IMR-90 (cell line): ENCODE measurements around the gene CPLX4. TPM values are rescaled to one million over a fixed set of nuclear protein-coding genes. Genes with fewer than 3 reads are reported as not detected.

Source experiments
- ATAC-seq: fragments of 200-7000 bp; cut with Tn5 transposase; 2 replicates; pipeline ENCODE4 v1.9.1; 2020; ENCODE audit warnings: low read depth, mild to moderate bottlenecking, moderate library complexity
- BruUV-seq: library from RNA; stranded (reverse); fragments of 400-500 nt; replicated peaks from 2 replicates; lab custom pipeline; 2021; lab: Mats Ljungman, UMichigan
- CTCF ChIA-PET: fragments of 300-600 bp; formaldehyde crosslinking; extraction: SDS; loops from one replicate; lab custom pipeline; 2021; ENCODE audit warnings: antibody characterized with exemption; lab: Yijun Ruan, JAX
- POLR2A ChIA-PET: fragments of 300-600 bp; sonication (Branson Sonifier 250); formaldehyde crosslinking; loops from one replicate; lab custom pipeline; 2022; ENCODE audit warnings: antibody characterized with exemption; ENCODE audit not compliant: unreplicated experiment; lab: Charles Lee
- DNase-seq: peaks from one replicate; pipeline ENCODE4 v3.0.0; 2013
- H2AFZ ChIP-seq: replicated peaks from 2 replicates; pipeline ENCODE3; 2013; ENCODE audit warnings: low read length, mild to moderate bottlenecking; ENCODE audit not compliant: poor library complexity
- H2AK5ac ChIP-seq: 2 replicates; pipeline ENCODE4 v1.6.1; 2013; ENCODE audit warnings: low read depth, low read length, inconsistent platforms
- H2AK9ac ChIP-seq: replicated peaks from 2 replicates; pipeline ENCODE3; 2013; ENCODE audit warnings: mild to moderate bottlenecking, low read depth, low read length, moderate library complexity; ENCODE audit not compliant: poor library complexity
- H2BK120ac ChIP-seq: 2 replicates; pipeline ENCODE4 v1.6.1; 2013; ENCODE audit warnings: low read depth, low read length, inconsistent platforms
- H2BK15ac ChIP-seq: 3 replicates; pipeline ENCODE4 v1.6.1; 2013; ENCODE audit warnings: low read depth, low read length, inconsistent platforms
- H2BK20ac ChIP-seq: 2 replicates; pipeline ENCODE4 v1.6.1; 2013; ENCODE audit warnings: low read depth, mild to moderate bottlenecking, inconsistent platforms, low read length, moderate library complexity
- H2BK5ac ChIP-seq: 2 replicates; pipeline ENCODE4 v1.6.1; 2013; ENCODE audit warnings: mild to moderate bottlenecking, low read depth, low read length, inconsistent platforms; ENCODE audit not compliant: poor library complexity, severe bottlenecking
- H3K14ac ChIP-seq: replicated peaks from 2 replicates; pipeline ENCODE4 v1.6.1; 2013; ENCODE audit warnings: low read depth, low read length, inconsistent platforms
- H3K18ac ChIP-seq: 2 replicates; pipeline ENCODE4 v1.6.1; 2013; ENCODE audit warnings: low read depth, low read length, control low read depth
- H3K23ac ChIP-seq: 2 replicates; pipeline ENCODE4 v1.6.1; 2013; ENCODE audit warnings: low read depth, low read length, inconsistent platforms
- H3K27ac ChIP-seq: 2 replicates; pipeline ENCODE4 v1.5.1; 2013; ENCODE audit warnings: mild to moderate bottlenecking, control low read depth, low read length; ENCODE audit not compliant: insufficient read depth
- H3K27me3 ChIP-seq: 2 replicates; pipeline ENCODE4 v1.6.1; 2013; ENCODE audit warnings: low read length; ENCODE audit not compliant: control insufficient read depth, insufficient read depth
- H3K36me3 ChIP-seq: 2 replicates; pipeline ENCODE4 v1.6.1; 2013; ENCODE audit warnings: low read length, mixed read lengths; ENCODE audit not compliant: control insufficient read depth, insufficient read depth
- H3K4ac ChIP-seq: 2 replicates; pipeline ENCODE4 v1.6.1; 2013; ENCODE audit warnings: low read depth, low read length, inconsistent platforms
- H3K4me1 ChIP-seq: 2 replicates; pipeline ENCODE4 v1.6.1; 2013; ENCODE audit warnings: low read length, mixed read lengths; ENCODE audit not compliant: control insufficient read depth, insufficient read depth
- H3K4me2 ChIP-seq: 2 replicates; pipeline ENCODE4 v1.6.1; 2013; ENCODE audit warnings: low read depth, mild to moderate bottlenecking, control low read depth, low read length, moderate library complexity
- H3K4me3 ChIP-seq: 2 replicates; pipeline ENCODE4 v1.5.1; 2013; ENCODE audit warnings: low read depth, mild to moderate bottlenecking, control low read depth, low read length, moderate library complexity; ENCODE audit not compliant: insufficient read depth
- H3K56ac ChIP-seq: 2 replicates; pipeline ENCODE4 v1.6.1; 2013; ENCODE audit warnings: low read length, inconsistent platforms; ENCODE audit not compliant: insufficient read depth; ENCODE audit errors: extremely low read depth
- H3K79me1 ChIP-seq, 2 experiments: 2 replicates each; pipeline ENCODE4 v1.6.1; 2013; ENCODE audit warnings: low read length in 2 of 2, inconsistent platforms in 1 of 2, low read depth in 1 of 2
- H3K9ac ChIP-seq: 2 replicates; pipeline ENCODE4 v1.6.1; 2013; ENCODE audit warnings: low read depth, low read length, control low read depth
- H3K9me1 ChIP-seq: 2 replicates; pipeline ENCODE4 v1.6.1; 2013; ENCODE audit warnings: low read length, inconsistent platforms; ENCODE audit not compliant: insufficient read depth
- H3K9me3 ChIP-seq: 2 replicates; pipeline ENCODE4 v1.6.1; 2013; ENCODE audit warnings: low read length; ENCODE audit not compliant: control insufficient read depth, insufficient read depth
- H4K20me1 ChIP-seq: 2 replicates; pipeline ENCODE4 v1.6.1; 2013; ENCODE audit warnings: low read length, inconsistent platforms; ENCODE audit not compliant: insufficient read depth
- H4K5ac ChIP-seq: 2 replicates; pipeline ENCODE4 v1.6.1; 2013; ENCODE audit warnings: mild to moderate bottlenecking, low read depth, low read length, control low read depth
- H4K8ac ChIP-seq, 2 experiments: 2 replicates each; pipeline ENCODE4 v1.6.1; 2013; ENCODE audit warnings: low read depth in 2 of 2, low read length in 2 of 2, control low read depth in 1 of 2, inconsistent platforms in 1 of 2
- H4K91ac ChIP-seq: 2 replicates; pipeline ENCODE4 v1.6.1; 2013; ENCODE audit warnings: low read depth, low read length, inconsistent platforms; ENCODE audit not compliant: insufficient read depth
- BHLHE40 ChIP-seq: fragments of 150-350 bp; IDR thresholded peaks from 2 replicates; pipeline ENCODE4 v1.6.1; 2016; ENCODE audit warnings: mild to moderate bottlenecking, low read depth, low read length
- CEBPB ChIP-seq: IDR thresholded peaks from 2 replicates; pipeline ENCODE4 v1.6.1; 2012; ENCODE audit warnings: low read depth, low read length, improper control_type of control experiment
- CTCF ChIP-seq: conservative IDR thresholded peaks from 2 replicates; pipeline ENCODE4 v1.5.1; 2012; ENCODE audit warnings: mild to moderate bottlenecking, low read depth, low read length, improper control_type of control experiment
- ELK1 ChIP-seq: fragments of 150-350 bp; IDR thresholded peaks from 2 replicates; pipeline ENCODE4 v1.6.1; 2016; ENCODE audit warnings: low read depth, mild to moderate bottlenecking, low read length, moderate library complexity, borderline replicate concordance
- FOS ChIP-seq: fragments of 150-350 bp; IDR thresholded peaks from 2 replicates; pipeline ENCODE4 v1.6.1; 2016; ENCODE audit warnings: low read depth, low read length
- MAFK ChIP-seq: IDR thresholded peaks from 2 replicates; pipeline ENCODE4 v1.6.1; 2012; ENCODE audit warnings: low read depth, low read length, improper control_type of control experiment
- MAZ ChIP-seq: IDR thresholded peaks from 2 replicates; pipeline ENCODE4 v1.6.1; 2012; ENCODE audit warnings: low read depth, mild to moderate bottlenecking, low read length, improper control_type of control experiment, moderate library complexity, borderline replicate concordance
- MXI1 ChIP-seq: IDR thresholded peaks from 2 replicates; pipeline ENCODE4 v1.6.1; 2012; ENCODE audit warnings: low read depth, mild to moderate bottlenecking, low read length, moderate library complexity, borderline replicate concordance
- NFE2L2 ChIP-seq: fragments of 150-350 bp; IDR thresholded peaks from 2 replicates; pipeline ENCODE4 v1.6.1; 2016; ENCODE audit warnings: low read depth, mild to moderate bottlenecking, low read length
- POLR2A ChIP-seq: IDR thresholded peaks from 2 replicates; pipeline ENCODE4 v1.6.1; 2012; ENCODE audit warnings: mild to moderate bottlenecking, low read depth, low read length
- RAD21 ChIP-seq: IDR thresholded peaks from 2 replicates; pipeline ENCODE4 v1.6.1; 2012; ENCODE audit warnings: low read length, improper control_type of control experiment
- RCOR1 ChIP-seq: IDR thresholded peaks from 2 replicates; pipeline ENCODE4 v1.6.1; 2012; ENCODE audit warnings: mild to moderate bottlenecking, low read length, improper control_type of control experiment; ENCODE audit not compliant: insufficient replicate concordance
- RFX5 ChIP-seq: IDR thresholded peaks from 2 replicates; pipeline ENCODE4 v1.8.0; 2012; ENCODE audit warnings: low read depth, mild to moderate bottlenecking, low read length, moderate library complexity
- SMC3 ChIP-seq: fragments of 150-350 bp; IDR thresholded peaks from 2 replicates; pipeline ENCODE4 v1.6.1; 2016; ENCODE audit warnings: low read depth, mild to moderate bottlenecking, antibody characterized with exemption, low read length, moderate library complexity
- WGBS, 2 experiments: methylation state at CpG; one replicate each; pipeline versions ENCODE4 v1.1.5 to v1.1.7; 2013; ENCODE audit warnings: missing lambda C conversion rate in 2 of 2; ENCODE audit not compliant: insufficient read length in 1 of 2; ENCODE audit errors: extremely low coverage in 2 of 2; 5-methylcytosine and 5-hydroxymethylcytosine counted together
- dilution Hi-C: fragments of 300-500 bp; cut with HindIII; formaldehyde crosslinking; loops from one replicate; pipeline ENCODE4 v1.14.3; 2018; ENCODE audit warnings: low sequenced_read_pairs; ENCODE audit not compliant: unreplicated experiment
- in situ Hi-C: fragments of 300-500 bp; cut with MboI; formaldehyde crosslinking; loops from 3 replicates; pipeline ENCODE4 v1.14.3; 2019; ENCODE audit warnings: low sequenced_read_pairs, inconsistent platforms, mixed read lengths
- intact Hi-C: fragments of 100-400 bp; cut with micrococcal nuclease; formaldehyde crosslinking; loops from 2 replicates; pipeline ENCODE4 v1.10.0; 2022
- polyA plus RNA-seq, 3 experiments: library from polyadenylated mRNA; depleted of rRNA; stranded (reverse); fragments of >200 nt; gene quantifications; 2 replicates each; pipeline ENCODE4 v1.2.3, GENCODE V29; 2012; ENCODE audit warnings: low replicate concordance in 1 of 3
- total RNA-seq: library from RNA; depleted of rRNA; stranded (reverse); fragments of >200 nt; gene quantifications from 2 replicates; pipeline ENCODE4 v1.2.3, GENCODE V29; 2012
- TF ChIP-seq, protein P1 (sequence below): fragments of 150-350 bp; IDR thresholded peaks from 2 replicates; pipeline ENCODE4 v1.6.1; 2017; ENCODE audit warnings: mild to moderate bottlenecking, antibody characterized with exemption, low read length, low read depth

CPLX4 gene
- total and polyA plus RNA-seq, 2 of the 4 experiments (the other 2 are of a cell fraction): not detected

DNA sequence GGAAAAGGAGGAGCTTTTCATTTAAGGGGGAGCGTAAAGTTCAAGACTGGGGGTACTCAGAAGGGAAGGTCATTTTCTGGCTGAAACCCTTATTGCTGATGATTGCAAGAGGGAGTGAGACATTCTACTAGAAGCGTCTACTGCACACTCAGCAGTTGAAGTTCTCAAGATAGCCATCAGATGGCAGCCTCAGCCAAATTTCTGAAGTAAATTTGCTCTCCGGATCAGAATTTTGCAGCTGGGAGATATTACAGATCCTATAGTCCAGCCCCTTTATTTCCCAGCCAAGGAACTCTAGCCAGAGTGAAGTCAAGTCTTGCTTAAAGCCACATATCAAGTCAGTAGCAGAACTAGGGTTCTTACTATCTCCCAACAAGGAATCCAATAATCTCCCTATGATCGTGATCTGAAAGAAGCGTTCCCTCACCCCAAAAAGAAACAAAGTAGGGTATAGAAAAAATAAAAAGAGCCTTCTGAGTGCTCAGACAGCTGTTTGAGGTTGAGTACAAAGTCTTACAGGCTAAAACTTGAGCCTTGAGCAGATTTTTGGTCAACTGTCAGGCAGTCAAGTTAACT lies 69.2 kb downstream of the CPLX4 start:
- Histone ChIP-seq H3K56ac (no peak overlapping the region), H4K8ac (no peak overlapping the region), H3K9me3 (no peaks in the 10 kb centered on the region), H4K20me1 (no peaks in the 10 kb centered on the region), H2BK120ac (no peak overlapping the region), H3K27me3 (peaks cover 20% of the 10 kb centered on the region), H3K23ac (no peak overlapping the region), H2BK5ac (no peak overlapping the region), H3K79me1 (no peaks in the 10 kb centered on the region), H3K9ac (no peak overlapping the region), H3K9me1 (no peaks in the 10 kb centered on the region), H3K4me3 (no peak overlapping the region), H3K27ac (no peak overlapping the region), H4K5ac (no peak overlapping the region), H3K18ac (no peak overlapping the region), H2BK15ac (no peak overlapping the region), H2AK5ac (no peak overlapping the region), H3K4me2 (no peak overlapping the region), H3K4me1 (no peaks in the 10 kb centered on the region), H2AFZ (no peak overlapping the region), H3K4ac (no peak overlapping the region), H4K91ac (no peak overlapping the region), H3K14ac (no peak overlapping the region), H2AK9ac (no peak overlapping the region), H3K36me3 (no peaks in the 10 kb centered on the region), H2BK20ac (no peak overlapping the region)
- peak; percentile 80 for DNase-seq
- ChIA-PET POLR2A (no interaction called here), CTCF (interaction anchor here (0.6 to 3.5 kb wide), 14 partner anchors 9 to 534 kb away, joined by 3 to 40 read pairs (median 3); no protein-coding TSS in a partner anchor)
- in situ Hi-C loops (no loop called here), intact Hi-C loops (loop anchor here (1.0 to 10.0 kb wide), 4 partner anchors 59 to 574 kb away; no protein-coding TSS in a partner anchor), dilution Hi-C loops (no loop called here)
- TF ChIP-seq POLR2A: no peak
- TF ChIP-seq MAFK: peak; percentile 60; the same call in 1 of the 2 replicates
- TF ChIP-seq ELK1: no peak
- no peak for TF ChIP-seq MXI1
- TF ChIP-seq RCOR1: no peak
- no peak for TF ChIP-seq FOS
- no peak for TF ChIP-seq NFE2L2
- TF ChIP-seq CEBPB: no peak
- no peak for TF ChIP-seq MAZ
- no peak for TF ChIP-seq RFX5
- TF ChIP-seq RAD21: peak; percentile 71
- TF ChIP-seq CTCF: peak; percentile 77
- TF ChIP-seq, protein P1, sequence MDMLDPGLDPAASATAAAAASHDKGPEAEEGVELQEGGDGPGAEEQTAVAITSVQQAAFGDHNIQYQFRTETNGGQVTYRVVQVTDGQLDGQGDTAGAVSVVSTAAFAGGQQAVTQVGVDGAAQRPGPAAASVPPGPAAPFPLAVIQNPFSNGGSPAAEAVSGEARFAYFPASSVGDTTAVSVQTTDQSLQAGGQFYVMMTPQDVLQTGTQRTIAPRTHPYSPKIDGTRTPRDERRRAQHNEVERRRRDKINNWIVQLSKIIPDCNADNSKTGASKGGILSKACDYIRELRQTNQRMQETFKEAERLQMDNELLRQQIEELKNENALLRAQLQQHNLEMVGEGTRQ: no peak
- no peak for TF ChIP-seq BHLHE40
- peak; percentile 66 for TF ChIP-seq SMC3
- BruUV-seq: no TSS peak
- peak; percentile 98 for ATAC-seq
- 0% methylated on average over 2 of the region's 5 CpGs; no CpG with 5 or more reads in 1 of the 2 experiments for WGBS, 2 experiments
